GM19240 (cell line): ENCODE measurements around the gene CMTM1.
"Not testable (repeated sequence)": the region's sequence is repeated elsewhere in the genome, so short reads cannot be mapped to it uniquely, and the experiment has no call there.

ENCODE experiments used
- DNase-seq: peaks from one replicate; pipeline ENCODE4 v3.0.0; 2011; ENCODE audit warnings: low spot score; ENCODE audit not compliant: insufficient read length

The CMTM1 gene

DNA sequence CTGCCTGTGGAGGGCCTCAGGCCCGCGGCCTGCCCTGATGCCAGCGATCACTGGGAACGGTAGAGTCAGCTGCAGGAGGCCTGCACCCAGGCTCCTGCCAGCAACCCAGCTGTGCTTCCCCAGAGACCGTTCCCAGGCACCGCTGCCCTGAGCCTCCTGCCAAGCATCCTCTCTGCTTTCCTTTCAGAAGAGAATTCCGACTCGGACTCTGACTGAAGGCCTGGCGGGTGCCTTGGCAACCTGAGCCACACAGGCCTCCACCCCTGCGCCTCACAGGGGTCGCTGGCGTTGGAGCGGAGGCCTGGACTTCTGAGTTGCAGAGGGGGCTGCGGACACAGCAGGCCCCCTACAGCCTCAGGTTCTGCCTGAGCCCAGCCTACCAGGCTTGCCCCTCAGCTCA is 46.2 kb downstream of the CMTM1 start:
- no peak for DNase-seq

DNA sequence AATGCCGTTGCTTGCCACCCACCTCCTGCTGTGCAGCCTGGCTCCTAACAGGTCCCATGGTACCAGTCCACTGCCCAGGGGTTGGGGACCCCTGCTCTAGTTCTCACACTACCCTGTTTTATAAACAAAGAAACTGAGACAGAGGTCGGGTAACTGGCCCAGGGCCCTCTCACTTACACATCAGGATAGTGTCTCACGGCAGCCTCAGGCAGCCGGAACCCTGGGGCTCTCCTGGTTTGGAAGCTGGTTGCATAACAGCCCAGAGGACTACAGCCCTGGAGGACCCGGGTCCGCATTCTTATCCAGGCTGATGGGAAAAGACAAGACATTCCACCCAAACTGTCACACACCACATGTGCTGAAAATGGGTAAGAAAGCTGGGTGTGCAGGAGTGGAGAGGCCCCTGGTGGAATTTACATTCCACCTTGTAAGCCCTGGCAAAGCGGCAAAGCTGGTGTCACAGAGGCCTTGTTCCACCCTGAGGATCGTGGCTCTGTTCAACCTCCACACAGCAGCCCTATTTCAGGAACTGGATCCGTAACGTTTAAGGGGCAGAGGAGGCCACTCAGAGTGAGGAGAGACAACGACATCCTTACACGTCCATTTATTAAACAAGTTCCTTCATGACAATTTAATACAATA is 48.0 kb downstream of the CMTM1 start:
- no peak for DNase-seq

DNA sequence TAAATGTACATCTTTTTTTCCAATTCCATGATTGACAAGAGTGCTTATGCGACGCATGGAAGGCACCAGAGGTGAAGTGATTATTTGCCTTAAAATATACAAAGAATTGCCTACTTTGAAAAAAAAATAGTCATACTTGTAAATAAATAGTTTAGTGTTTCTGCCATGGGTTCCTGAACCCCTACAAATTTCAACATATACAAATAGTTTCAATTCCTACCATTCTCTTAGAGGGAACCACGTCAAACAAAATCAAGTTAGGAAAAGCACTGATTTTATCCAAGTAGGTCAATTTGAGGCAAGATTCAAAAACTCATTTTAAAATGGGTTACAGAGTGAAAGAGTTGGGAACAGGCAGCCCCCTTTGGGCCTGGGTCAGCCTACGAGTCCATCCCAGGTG is 49.9 kb downstream of the CMTM1 start:
- no peak for DNase-seq

DNA sequence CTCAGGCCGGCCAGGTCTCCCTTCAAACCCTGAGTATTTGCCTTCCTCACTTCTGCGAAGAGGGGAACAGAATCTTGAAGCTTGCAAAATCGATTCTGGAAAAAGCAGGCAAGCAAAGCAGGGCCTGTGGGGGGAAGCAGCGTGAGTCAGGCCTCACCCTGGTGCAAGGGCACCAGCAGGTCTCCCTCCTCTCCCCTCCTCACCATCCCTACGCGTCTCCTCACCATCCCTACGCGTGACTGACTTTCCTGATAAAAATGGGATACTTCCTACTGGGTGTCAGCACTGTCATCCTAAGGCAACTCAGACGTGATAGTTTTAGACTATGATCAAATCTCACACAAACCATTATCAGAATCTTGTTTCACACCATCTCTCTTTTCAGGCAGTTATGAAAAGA is 50.4 kb downstream of the CMTM1 start:
- no peak for DNase-seq

DNA sequence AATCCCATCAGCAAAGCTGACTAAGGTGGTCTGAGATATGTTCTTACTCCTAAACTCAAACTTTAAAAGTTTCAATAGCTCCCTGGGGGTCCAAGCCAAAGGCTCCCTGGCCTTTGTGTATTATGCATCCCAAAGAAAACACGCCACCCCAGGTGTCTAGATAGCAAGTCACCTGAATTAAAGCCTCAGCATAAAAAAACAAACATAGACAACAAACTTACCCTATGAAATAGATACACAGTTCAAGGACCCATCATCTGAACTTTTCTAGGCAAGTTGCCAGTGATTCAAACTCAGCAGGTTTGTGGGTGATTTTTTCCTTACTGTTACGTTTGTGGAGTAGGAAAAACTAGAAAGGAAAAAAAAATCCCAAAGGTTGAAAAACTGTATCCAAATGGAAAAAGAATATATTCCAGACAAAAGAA is 50.8 kb downstream of the CMTM1 start:
- no peak for DNase-seq

DNA sequence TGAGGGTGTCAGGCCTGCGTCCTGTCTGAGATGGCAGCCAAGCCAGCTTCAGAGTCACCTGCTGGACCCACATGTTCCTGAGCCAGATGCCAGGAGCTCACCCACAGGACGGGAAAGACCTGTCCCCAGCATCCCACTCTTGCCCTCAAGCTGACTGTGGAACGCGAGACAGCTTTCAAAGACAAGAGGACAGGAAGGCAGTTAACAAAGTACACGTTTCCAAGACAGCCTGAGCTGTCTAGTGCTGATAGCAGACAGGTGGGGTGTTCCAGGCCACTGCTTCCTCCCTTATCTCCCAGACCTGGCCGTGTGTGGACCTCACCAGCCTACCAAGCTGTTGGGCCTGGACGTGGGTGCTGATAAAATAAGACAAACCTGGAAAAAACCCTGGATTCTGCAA is 51.5 kb downstream of the CMTM1 start:
- no peak for DNase-seq

DNA sequence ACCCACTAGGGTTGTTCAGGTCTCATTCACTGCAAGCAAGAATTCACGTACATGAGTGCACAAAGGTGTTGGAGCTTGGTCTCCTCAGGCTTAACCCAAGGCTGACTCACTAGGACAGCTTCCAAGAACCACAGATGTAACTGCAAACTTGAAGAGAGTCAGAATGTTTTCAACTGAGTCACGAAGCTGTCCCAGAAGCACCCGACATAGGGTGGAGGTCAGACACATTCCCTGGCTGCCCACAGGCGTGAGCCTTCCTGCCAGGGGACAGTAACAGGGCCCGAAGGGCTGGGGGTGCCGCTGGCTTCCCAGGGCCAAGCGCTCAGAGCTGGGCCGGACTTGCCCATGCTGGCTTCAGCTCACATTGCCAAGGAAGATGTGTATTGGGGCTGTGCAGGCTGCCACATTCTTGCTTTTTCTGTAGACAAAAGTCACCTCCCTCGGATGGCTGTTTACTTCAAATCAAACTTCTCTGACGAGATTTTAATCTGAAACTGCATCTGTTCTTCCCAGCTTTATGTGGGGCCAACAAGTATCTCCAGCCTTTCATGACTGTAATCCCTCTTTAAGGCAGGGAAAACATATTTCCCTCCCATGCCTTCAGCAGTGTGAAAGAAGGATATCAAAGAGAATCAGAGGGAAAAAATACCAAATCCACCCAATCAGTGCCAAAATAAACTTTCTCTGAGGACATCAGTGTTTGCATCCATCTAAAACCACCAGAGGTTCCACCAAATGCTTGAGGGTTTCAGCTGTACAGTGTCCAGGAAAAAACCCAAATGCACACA is 52.5 kb downstream of the CMTM1 start:
- no peak for DNase-seq

DNA sequence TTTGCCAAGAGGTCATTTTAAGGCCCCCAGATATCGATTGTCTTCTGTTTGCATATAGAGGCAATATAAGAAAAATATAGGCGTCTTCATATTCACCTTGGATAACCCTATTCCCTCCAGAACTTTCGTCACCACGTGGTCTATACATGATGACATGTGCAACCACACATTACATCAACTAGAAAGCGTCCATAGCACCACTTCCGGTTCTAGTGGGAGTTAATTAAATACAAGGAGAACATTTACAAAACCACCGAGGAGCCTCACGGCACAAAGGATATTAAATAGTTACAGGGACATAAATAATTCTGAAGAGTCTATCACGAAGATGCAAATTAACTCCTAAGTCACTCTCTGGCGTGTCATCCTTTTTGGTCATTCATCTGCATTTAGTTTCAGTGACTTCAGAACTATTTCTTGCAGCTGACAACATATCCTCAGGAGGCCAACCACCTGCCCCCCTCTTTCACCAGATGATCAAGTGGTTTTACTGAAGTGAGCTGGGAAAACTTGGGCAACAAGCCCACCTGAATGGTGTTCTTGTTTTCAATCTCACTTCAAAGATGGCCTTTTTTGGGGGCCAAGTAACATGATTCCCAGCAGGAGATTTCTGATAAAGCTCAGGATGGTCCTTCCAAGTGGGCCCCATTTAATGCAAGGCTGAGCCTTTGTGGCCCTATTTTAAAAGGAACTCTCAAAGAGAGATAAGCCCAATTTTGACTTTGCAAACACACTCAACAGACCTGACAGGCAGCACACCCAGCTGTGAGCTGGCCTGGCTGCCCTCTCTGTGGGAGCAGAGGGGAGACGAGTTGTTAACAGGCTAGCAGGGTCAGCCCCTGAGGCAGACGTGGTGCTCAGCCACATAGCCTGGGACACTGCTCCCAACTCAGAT is 53.5 kb downstream of the CMTM1 start:
- no peak for DNase-seq

DNA sequence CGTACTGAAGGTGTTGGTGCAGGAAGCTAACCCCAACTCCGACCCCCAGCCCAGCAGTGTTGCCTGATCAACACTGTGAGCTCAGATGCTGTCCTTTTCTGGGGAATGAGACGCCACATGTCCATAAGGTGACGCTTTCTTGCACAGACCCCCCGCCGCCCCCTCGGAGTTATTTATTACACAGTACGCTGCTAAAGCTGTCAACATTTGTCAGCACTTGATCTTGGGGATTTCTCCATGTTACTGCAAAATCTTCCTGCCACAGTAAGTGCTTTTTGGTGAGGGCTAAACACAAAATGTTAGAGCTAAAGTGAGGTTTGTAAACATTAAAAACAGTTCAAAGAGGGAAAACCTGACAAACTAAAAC is 54.2 kb downstream of the CMTM1 start:
- DNase-seq: no peak

DNA sequence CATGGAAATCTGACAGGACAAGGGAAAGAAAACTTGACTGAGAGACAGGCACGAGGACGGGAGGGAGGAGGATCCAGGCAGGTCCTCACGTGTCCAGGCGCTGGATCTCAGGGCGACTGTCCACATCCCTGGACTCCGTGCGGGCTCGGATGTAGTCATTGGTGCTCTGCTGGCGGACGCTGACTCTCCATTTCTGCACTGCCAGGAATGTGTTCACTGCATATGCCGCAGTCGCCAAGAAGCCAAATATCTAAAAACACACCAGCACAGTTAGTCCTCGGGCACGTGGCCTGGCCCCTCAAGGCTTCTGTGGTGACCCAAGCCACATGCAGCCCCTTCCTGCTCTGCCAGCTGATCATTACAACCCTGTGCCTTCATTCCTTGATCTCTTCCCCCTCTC is 55.7 kb downstream of the CMTM1 start:
- no peak for DNase-seq

DNA sequence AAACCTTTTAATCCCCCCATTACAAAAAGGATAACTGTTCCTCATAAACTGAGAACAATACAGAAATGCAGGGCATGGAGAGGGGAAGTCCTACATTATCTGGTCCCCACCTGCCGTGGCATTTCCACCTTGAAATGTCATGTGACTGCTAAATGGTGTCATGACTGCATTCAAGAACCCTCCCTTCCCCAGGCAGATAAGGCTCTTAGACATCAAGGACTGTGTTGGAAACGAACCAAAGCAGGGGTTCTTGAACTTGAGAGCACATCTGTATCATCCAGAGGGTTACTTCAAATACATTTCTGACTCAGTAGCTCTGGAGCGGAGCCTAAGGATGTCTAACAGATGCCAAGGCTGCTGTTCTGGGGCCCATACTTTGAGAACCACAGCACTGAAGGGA is 56.6 kb downstream of the CMTM1 start:
- no peak for DNase-seq

DNA sequence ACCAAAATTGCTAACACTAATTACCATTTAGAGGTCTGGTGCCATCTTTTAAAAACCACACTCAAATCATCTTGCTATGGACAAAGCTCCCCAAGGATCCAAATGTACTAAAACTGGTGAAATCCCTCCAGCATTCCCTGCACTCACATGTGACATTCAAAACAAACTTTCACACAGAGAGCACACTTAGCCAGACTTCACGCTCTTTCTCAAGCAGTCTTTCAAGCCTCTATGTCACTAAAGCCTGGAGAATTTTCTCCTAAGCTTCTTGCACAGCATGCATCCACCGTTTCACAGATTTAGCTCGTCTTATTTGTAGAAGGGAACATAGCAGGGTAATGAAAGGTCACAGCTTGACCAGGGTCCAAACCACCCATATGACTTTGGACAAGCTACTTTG is 57.5 kb downstream of the CMTM1 start:
- DNase-seq: no peak

DNA sequence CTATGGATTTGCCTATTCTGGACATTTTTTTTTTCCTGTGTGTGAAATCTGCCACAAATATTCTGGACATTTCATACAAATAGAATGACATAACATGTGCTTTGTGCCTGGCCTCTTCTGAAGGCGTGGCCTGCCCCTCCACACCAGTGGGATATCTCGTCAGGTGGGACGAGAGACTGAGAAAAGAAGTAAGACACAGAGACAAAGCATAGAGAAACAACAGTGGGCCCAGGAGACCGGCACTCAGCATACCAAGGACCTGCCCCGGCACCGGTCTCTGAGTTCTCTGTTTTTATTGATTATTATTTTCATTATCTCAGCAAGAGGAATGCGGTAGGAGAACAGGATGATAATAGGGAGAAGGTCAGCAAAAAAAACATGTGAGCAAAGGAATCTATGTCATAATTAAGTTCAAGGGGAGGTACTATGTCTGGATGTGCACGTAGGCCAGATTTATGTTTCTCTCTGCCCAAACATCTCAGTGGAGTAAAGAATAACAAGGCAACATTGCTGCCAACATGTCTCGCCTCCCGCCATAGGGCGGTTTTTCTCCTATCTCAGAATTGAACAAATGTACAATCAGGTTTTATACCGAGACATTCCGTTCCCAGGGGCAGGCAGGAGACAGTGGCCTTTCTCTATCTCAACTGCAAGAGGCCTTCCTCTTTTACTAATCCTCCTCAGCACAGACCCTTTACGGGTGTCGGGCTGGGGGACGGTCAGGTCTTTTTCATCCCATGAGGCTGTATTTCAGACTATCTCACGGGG is 61.6 kb downstream of the CMTM1 start:
- DNase-seq: not testable (repeated sequence)
